ENCODE measurements around the gene STK11.
"Not testable (repeated sequence)": the region's sequence is repeated elsewhere in the genome, so short reads cannot be mapped to it uniquely, and the experiment has no call there.

The STK11 gene

GRCh38 chr19:1237027-1237659 is 31.6 kb downstream of the STK11 start:
- in situ Hi-C loops (cut with MboI; ENCODE audit: low sequenced_read_pairs): no loop called here

DNA sequence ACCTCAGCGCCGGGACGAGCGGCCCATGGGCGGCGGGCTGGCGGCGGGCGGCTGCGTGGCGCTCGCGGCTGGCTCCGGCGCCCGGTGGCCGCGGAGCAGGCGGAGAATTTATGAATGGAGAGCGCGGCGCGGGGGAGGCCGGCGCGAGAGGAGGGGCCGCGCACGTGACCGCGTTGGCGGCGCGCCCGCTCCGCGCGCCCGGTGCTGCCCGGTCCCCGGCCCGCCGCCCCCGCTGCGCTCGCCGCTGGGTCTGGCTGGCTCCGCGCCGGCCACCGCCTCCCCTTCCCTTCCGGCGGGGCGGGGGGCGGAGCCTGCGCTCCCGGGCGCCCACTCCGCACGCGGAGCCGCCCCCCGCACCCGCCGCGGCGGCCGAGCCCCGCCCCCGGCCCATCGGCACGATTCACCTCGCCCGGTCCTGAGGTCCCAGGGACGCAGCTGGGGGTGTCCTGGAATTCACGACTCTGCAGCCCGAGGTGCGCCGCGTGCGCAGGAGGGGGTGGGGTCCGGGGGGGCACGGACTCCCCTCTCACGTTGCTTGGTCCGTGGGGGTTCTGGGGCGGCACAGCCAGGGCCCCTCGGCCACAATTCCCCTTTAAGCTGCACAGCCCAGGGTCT is 32.3 kb downstream of the STK11 start, which contains the start of gene CBARP:
Gene CBARP, minus strand, starts transcription at position 252 of the 615 bp plus-strand sequence. CDS start 1,905 bp downstream, outside the sequence.
- in situ Hi-C loops (cut with MboI; ENCODE audit: low sequenced_read_pairs): no loop called here

GRCh38 chr19:1238369-1239303 is 33.1 kb downstream of the STK11 start:
- in situ Hi-C loops (cut with MboI; ENCODE audit: low sequenced_read_pairs): no loop called here

GRCh38 chr19:1239420-1239795 is 33.8 kb downstream of the STK11 start:
- in situ Hi-C loops (cut with MboI; ENCODE audit: low sequenced_read_pairs): no loop called here

GRCh38 chr19:1239796-1240737 is 34.5 kb downstream of the STK11 start:
- in situ Hi-C loops (cut with MboI; ENCODE audit: low sequenced_read_pairs): no loop called here

DNA sequence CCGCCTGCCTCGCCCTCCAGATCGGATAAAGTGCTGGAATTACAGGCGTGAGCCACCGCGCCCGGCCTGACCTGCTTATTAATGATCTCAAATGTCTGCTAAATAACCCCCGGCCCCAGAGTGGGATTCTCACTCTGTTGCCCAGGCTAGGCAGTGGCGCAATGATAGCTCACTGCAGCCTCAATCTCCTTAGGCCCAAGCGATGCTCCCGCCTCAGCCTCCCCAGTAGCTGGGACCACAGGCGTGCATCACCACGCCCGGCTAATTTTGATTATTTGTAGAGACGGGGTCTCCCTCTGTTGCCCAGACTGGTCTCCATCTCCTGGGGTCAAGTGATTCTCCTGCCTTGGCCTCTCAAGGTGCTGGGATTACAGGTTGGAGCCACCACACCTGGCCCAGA is 35.3 kb downstream of the STK11 start:
- in situ Hi-C loops (cut with MboI; ENCODE audit: low sequenced_read_pairs): no loop called here

DNA sequence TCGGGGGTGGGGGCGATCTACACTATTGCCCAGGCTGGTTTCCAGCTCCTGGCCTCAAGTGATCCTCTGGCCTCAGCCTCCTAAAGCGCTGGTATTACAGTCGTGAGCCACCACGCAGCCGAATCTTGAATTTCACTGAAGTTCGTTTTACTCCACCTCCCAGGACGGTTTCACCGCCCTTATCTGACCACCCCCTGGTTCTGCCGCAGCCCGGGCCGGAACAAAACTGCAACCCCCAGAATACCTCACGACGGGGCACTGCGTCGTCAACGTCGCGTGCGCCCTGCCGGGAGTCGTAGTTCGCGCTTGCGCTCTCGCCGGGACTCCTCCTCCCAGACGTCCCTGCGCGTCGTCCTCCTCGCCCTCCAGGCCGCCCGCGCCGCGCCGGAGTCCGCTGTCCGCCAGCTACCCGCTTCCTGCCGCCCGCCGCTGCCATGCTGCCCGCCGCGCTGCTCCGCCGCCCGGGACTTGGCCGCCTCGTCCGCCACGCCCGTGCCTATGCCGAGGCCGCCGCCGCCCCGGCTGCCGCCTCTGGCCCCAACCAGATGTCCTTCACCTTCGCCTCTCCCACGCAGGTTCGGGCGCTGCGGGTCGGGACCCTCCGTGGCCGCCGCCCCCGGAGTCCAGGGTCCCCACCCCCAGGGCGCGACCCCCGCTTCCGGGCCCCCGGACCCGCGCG is 36.0 kb downstream of the STK11 start, which contains the start of gene ATP5F1D:
Gene ATP5F1D, plus strand, starts transcription at position 335 of the 679 bp plus-strand sequence. Its CDS starts 100 bp downstream, at position 435.
- in situ Hi-C loops (cut with MboI; ENCODE audit: low sequenced_read_pairs): no loop called here

GRCh38 chr19:1243768-1244692 is 38.5 kb downstream of the STK11 start:
- in situ Hi-C loops (cut with MboI; ENCODE audit: low sequenced_read_pairs): no loop called here

DNA sequence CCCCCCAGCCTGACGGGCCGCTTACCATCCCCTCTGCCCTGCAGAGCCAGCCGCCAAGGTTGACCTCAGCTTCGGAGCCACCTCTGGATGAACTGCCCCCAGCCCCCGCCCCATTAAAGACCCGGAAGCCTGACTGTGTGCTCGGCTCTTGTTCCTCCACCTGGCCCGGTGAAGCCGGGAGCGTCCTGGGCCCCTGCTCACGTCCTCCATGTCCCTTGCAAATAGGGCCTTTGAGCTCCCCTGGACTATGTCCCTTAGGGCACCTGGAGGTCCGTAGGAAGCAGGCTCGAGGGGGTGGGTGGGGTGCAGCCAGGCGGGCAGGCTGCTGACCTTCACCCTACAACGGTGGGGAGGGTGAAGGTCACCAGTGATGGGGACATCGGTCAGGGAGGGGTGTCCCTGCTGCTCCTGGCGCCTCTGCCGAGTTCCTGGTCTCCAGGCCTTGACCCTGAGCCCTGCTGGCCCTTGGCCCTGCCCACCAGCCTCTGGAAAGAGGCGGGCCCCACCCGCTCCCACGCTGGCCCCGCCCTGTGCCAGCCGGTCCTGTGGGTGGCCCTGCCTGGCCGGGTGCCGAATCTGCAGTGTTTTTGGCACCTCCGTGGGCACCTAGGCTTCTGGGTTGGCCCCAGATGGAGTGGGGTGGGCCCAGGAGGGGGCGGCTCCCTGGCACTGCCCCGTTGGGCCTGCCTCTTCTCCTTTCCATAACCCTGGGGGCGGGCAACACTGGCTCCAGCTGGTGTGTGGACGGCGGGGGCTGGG is 39.3 kb downstream of the STK11 start:
- in situ Hi-C loops (cut with MboI; ENCODE audit: low sequenced_read_pairs): no loop called here

- in situ Hi-C loops (cut with MboI; ENCODE audit: low sequenced_read_pairs): no loop called here
These were observed 40.1 kb downstream of the STK11 start for GRCh38 chr19:1245494-1246264.

DNA sequence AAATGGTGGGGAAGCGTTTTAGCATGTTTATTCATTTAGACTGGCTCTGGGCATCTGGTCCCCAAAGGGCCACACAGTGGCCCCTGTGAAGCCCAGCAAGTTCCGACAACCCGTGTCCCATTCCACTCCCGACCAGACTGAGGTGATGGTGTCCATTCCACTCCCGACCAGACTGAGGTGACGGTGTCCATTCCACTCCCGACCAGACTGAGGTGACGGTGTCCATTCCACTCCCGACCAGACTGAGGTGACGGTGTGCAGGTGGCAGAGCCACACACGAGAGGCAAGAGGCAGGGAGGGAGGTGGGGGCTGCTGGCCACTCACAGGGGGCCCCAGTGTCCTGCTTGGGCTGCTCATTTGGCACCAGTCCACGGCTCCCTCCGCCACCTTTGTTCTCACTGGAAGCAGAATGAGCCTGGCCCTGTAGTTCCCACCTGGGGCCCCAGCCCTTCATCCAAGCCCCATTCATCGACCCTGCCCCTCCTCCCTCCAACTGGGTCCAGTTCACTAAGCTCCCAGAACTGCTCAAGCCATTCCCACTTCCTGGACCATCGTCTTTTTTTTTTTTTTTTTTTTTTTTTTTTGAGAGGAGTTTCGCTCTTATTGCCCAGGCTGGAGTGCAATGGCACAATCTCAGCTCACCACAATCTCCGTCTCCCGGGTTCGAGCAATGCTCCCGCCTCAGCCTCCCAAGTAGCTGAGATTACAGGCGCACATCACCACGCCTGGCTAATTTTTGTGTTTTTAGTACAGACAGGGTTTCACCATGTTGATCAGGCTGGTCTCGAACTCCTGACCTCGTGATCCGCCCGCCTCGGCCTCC is 40.9 kb downstream of the STK11 start:
- in situ Hi-C loops (cut with MboI; ENCODE audit: low sequenced_read_pairs): not testable (repeated sequence)

- in situ Hi-C loops (cut with MboI; ENCODE audit: low sequenced_read_pairs): no loop called here
These were observed 42.2 kb downstream of the STK11 start for GRCh38 chr19:1247748-1248138.

DNA sequence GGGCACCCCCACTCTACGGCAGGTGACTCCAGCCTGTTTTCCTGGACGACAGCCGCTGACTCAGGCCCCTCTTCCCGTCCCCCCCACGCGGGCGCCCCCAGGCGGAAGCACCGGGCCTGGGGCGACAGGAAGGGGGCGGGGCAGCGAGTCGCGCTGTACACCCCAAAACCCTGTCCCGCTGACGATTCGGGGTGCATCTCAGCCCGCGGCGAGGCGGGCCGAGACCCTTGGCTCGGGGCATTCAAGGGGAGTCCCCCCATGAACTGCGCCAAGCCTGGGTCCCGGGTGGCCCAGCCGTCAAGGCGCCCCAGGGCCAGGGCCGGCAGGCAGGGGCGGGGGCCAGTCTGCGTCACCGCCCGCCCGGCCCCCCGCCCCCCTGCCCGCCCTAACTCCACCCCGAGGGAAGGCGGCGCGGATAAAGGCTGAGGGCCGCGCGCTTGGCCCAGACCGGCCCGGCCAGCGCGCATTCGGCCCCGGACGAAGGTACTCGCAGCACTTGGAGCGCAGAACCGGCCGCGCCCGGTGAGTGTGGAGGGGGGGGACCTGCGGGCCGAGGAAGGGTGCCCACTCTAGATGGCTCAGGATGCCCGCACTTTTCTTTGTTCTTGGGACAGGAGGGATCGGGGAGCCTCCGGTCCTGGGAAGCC is 42.7 kb downstream of the STK11 start, which contains the start of gene MIDN:
Gene MIDN, plus strand, starts transcription at position 445 of the 647 bp plus-strand sequence. CDS start 1,714 bp downstream, outside the sequence.
- in situ Hi-C loops (cut with MboI; ENCODE audit: low sequenced_read_pairs): no loop called here

DNA sequence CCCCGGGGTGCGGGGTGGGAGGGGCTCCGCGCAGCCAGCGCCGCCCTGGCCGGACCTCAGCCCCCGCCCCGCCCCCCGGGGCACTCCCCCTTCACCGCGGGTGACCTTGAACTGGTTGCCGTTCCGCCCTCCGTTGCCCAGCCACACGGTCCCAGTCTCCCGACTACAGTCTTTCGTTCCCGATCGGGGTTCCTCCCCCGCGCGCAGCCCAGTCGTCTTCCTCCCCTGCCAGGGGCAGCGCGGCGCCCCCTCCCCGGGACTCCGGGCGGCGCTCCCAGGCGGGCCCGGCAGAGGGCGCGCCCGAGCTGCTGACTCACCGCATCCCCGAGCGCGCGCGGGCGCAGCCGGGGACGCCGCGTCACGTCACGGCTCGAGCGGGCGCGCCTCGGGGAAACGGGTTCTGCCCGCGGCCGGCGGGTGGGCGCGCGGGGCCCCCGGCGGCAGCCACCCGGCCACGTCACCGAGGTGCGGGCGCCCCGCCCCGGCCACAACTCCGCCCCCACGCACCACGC is 43.3 kb downstream of the STK11 start:
- in situ Hi-C loops (cut with MboI; ENCODE audit: low sequenced_read_pairs): no loop called here

- in situ Hi-C loops (cut with MboI; ENCODE audit: low sequenced_read_pairs): no loop called here
These were observed 43.9 kb downstream of the STK11 start for GRCh38 chr19:1249298-1249989.
